ENCODE measurements around the gene GNA15.
A peak's percentile ranks its signal among the peaks of the same experiment; 100 is the strongest.

Gene GNA15

GRCh38 chr19:3210347-3211017 is 74.6 kb downstream of the GNA15 start:
- Histone ChIP-seq H3K4me3 (replicated peaks; ENCODE audit: insufficient read depth, low read length) (no peak overlapping the region), H3K27me3 (ENCODE audit: insufficient read depth, poor library complexity, severe bottlenecking) (no peaks in the 10 kb centered on the region), H3K27ac (replicated peaks) (no peak overlapping the region)
- TF ChIP-seq CTCF (IDR thresholded peaks at IDR 0.05; ENCODE audit: insufficient read depth, low read length): peak; percentile 73
- TF ChIP-seq POLR2AphosphoS5 (IDR thresholded peaks at IDR 0.05; ENCODE audit: low read depth): peak; percentile 51; the same call in 1 of the 2 replicates
- TF ChIP-seq GABPA (IDR thresholded peaks at IDR 0.05; ENCODE audit: low read depth): no peak
- peak in 1 of 2 experiments; percentile 65 for DNase-seq (ENCODE audit: low read depth in 1 of 2, low spot score in 1 of 2)

- DNase-seq (ENCODE audit: low read depth in 1 of 2, low spot score in 1 of 2): no peak
Measured at GRCh38 chr19:3211191-3211590, 75.4 kb downstream of the GNA15 start.

GRCh38 chr19:3213159-3213558 is 77.3 kb downstream of the GNA15 start:
- H3K27ac ChIP-seq (replicated peaks): no peak overlapping the region
- TF ChIP-seq SPI1 (IDR thresholded peaks at IDR 0.05; ENCODE audit: borderline replicate concordance, low read depth) (no peak), CTCF (IDR thresholded peaks at IDR 0.05; ENCODE audit: insufficient read depth, low read length) (no peak), REST (IDR thresholded peaks at IDR 0.05; ENCODE audit: insufficient replicate concordance, low read depth) (no peak), GABPA (IDR thresholded peaks at IDR 0.05; ENCODE audit: low read depth) (no peak), POLR2AphosphoS5 (IDR thresholded peaks at IDR 0.05; ENCODE audit: low read depth) (no peak)
- no peak overlapping the region for H3K4me3 ChIP-seq (replicated peaks; ENCODE audit: insufficient read depth, low read length)
- H3K27me3 ChIP-seq (ENCODE audit: insufficient read depth, poor library complexity, severe bottlenecking): no peaks in the 10 kb centered on the region
- DNase-seq (ENCODE audit: low read depth in 1 of 2, low spot score in 1 of 2): no peak

More at GRCh38 chr19:3211191-3211590, 75.4 kb downstream of the GNA15 start:
- Histone ChIP-seq H3K4me3 (replicated peaks; ENCODE audit: insufficient read depth, low read length) (no peak overlapping the region), H3K27me3 (ENCODE audit: insufficient read depth, poor library complexity, severe bottlenecking) (no peaks in the 10 kb centered on the region), H3K27ac (replicated peaks) (no peak overlapping the region)
- TF ChIP-seq POLR2AphosphoS5 (IDR thresholded peaks at IDR 0.05; ENCODE audit: low read depth) (no peak), CTCF (IDR thresholded peaks at IDR 0.05; ENCODE audit: insufficient read depth, low read length) (no peak), REST (IDR thresholded peaks at IDR 0.05; ENCODE audit: insufficient replicate concordance, low read depth) (no peak), SPI1 (IDR thresholded peaks at IDR 0.05; ENCODE audit: borderline replicate concordance, low read depth) (no peak), GABPA (IDR thresholded peaks at IDR 0.05; ENCODE audit: low read depth) (no peak)

Data from HL-60 (cell line).